ENCODE measurements around the gene AMPD1.

Gene AMPD1

GRCh38 chr1:114695430-114696058 lies at the start of gene AMPD1:
Gene AMPD1 (minus strand): TSS chr1:114695546. CDS start chr1:114695471, 75 bp downstream.
- no peak for DNase-seq (ENCODE audit: insufficient read length, low spot score)
- FAIRE-seq = no peak

GRCh38 chr1:114741963-114742746 lies 46.8 kb upstream of the AMPD1 start:
- DNase-seq (ENCODE audit: insufficient read length, low spot score) = no peak

GRCh38 chr1:114740331-114740730 lies 45.0 kb upstream of the AMPD1 start:
- FAIRE-seq (no peak), DNase-seq (ENCODE audit: insufficient read length, low spot score) (no peak)

More at GRCh38 chr1:114741963-114742746, 46.8 kb upstream of the AMPD1 start:
- FAIRE-seq = no peak

DNA sequence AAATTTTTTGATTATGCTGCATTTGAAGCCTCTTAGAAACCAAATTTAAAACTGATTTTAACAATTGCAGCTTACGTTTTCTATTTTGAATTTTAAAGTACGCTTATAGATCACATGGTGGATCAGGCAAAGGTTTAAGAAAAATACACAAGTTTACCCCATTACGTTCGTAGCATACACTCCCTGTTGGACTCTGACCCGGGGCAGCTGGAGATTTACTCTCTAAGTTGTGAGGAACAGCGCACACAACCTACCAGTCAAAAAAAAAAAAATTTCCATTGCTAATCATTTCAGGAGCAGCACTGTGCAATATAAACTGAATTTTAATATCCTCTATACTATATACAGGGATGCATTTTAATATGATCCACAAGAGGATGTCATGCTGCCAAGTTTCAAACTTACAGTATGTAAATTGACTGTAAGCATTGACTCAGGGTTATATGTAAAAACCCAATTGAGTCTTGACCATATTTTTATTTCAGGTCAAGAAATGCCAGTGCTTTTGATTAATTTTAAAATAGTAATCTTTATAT lies 42.0 kb upstream of the AMPD1 start:
- FAIRE-seq (no peak), DNase-seq (ENCODE audit: insufficient read length, low spot score) (no peak)

GRCh38 chr1:114735479-114735878 lies 40.1 kb upstream of the AMPD1 start:
- no peak for DNase-seq (ENCODE audit: insufficient read length, low spot score)
- FAIRE-seq = no peak

DNA sequence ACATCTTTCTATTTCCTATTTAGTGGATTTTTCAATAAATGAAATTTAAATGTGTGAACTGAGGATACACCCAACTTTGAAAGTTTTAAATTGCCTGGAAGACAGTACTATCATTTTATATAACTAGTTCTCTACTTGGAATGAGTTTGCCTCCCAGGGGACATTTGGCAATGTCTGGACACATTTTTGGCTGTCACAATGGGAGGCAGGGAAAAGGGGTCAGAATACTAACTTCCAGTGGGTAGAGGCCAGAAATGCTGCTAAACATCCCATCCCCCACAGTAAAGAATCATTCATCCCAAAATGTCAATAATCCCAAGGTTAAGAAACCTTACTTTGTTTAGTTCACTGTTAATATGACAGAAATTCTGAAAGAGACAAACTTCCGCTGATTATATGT lies 34.4 kb upstream of the AMPD1 start:
- DNase-seq (ENCODE audit: insufficient read length, low spot score) (no peak), FAIRE-seq (no peak)

- DNase-seq (ENCODE audit: insufficient read length, low spot score) = no peak
- FAIRE-seq = no peak
These were observed 33.2 kb upstream of the AMPD1 start for GRCh38 chr1:114728553-114728952.

DNA sequence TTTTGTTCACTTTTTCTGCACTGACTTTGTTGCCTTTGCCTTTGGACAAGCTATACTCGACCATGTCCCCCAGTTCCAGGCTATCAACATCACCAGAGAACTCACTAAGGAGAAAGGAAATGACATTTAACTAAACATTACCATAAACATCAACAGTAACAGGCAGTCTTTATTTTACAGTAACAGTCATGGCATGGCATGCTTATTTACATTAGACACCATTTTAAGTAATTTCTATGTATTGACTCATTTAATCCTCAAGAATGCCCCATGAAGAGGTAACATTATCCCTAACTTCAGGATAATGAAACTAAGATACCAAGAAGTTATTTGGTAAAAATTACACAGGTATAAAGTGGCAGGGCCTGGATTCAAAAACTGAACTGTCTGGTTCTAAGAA lies 29.9 kb upstream of the AMPD1 start:
- DNase-seq (ENCODE audit: insufficient read length, low spot score) (no peak), FAIRE-seq (no peak)

GRCh38 chr1:114723915-114724314 lies 28.6 kb upstream of the AMPD1 start:
- DNase-seq (ENCODE audit: insufficient read length, low spot score) (no peak), FAIRE-seq (no peak)

DNA sequence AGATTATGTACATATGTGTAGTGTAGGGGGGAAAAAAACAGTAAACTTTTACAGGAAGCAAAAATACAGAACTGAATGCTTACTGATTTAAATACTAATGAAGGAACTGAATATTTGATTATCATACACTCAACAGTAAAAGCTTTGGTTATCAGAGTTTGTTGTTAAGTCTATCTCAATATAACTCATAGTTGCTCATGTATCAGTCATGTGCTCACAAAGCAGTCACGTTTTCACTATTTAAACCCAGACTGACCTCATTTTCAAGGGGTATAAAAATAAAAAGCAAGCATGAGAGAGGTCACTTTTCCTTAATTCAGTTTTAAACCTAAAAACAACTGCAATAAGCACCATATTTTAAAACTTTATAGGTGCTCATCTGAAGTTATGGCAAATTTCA lies 28.1 kb upstream of the AMPD1 start:
- no peak for FAIRE-seq
- DNase-seq (ENCODE audit: insufficient read length, low spot score) = no peak

- FAIRE-seq (no peak), DNase-seq (ENCODE audit: insufficient read length, low spot score) (no peak)
These were observed 25.1 kb upstream of the AMPD1 start for GRCh38 chr1:114720492-114720891.

- DNase-seq (ENCODE audit: insufficient read length, low spot score) = no peak
- FAIRE-seq = no peak
These were observed 24.1 kb upstream of the AMPD1 start for GRCh38 chr1:114719424-114719787.

GRCh38 chr1:114718661-114719423 lies 23.5 kb upstream of the AMPD1 start:
- FAIRE-seq = no peak
- no peak for DNase-seq (ENCODE audit: insufficient read length, low spot score)

DNA sequence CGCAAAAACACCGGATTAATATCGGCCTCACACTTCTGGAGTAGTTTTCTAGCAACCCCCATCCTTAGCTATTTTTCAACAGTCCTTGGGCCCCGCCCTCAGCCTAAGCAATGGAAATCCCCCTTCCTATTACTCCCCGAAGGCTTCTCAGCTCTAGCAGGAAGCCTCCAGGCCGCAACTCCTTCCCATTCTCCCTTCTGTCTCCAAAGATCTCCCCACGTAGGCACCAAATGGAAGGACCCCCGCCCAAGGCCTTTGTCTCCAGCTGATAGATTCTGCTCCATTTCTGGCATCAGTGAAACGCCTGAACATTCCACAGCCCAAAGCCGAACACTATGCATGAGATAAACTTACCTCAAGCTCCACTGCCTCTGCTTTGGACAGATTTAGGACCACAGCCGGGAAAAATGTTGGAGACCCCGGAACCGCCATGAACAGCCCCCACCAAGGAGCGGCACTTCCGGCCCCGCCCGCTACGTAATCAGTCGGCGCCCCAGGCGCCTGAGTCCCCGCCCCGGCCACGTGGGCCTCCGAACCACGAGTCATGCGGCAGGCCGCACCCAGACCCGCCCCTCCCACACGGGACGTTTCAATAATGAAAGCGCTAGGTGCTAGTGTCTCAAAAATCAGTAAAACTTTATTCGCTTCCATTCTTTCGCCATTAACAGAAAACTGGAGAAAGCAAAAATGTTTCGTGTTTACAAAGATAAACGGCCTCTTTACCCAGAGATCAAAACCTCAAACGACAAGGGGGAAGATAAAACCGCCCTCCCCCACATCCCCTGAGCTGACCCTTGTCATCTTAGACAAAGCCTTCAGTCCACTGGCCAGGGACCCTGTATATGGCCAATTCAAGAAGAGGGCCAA lies 21.2 kb upstream of the AMPD1 start, which contains the start of gene NRAS:
TSS of gene NRAS (minus strand) at position 468 of the 867 bp plus-strand sequence. CDS start 611 bp downstream, outside the sequence.
- DNase-seq (ENCODE audit: insufficient read length, low spot score) (peak; percentile 64), FAIRE-seq (no peak)

GRCh38 chr1:114715952-114716303 lies 20.6 kb upstream of the AMPD1 start:
- FAIRE-seq = no peak
- DNase-seq (ENCODE audit: insufficient read length, low spot score) = no peak

DNA sequence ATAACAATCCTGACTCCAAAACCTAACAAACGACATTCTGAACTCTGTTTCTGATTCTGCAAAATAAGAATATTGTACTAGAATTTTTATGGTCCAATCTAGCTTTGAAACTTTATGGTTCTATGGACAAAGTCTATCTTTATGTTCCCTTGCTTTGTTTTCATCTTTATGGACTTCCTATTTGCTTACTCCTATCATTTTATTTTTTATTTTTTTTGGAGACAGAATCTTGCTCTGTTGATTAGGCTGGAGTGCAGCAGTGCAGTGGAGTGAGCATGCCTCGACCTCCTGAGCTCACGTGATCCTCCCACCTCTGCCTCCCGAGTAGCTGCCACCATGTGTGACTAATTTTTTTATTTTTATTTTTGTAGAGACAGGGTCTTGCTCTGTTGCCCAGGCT lies 17.6 kb upstream of the AMPD1 start:
- FAIRE-seq (no peak), DNase-seq (ENCODE audit: insufficient read length, low spot score) (no peak)

DNA sequence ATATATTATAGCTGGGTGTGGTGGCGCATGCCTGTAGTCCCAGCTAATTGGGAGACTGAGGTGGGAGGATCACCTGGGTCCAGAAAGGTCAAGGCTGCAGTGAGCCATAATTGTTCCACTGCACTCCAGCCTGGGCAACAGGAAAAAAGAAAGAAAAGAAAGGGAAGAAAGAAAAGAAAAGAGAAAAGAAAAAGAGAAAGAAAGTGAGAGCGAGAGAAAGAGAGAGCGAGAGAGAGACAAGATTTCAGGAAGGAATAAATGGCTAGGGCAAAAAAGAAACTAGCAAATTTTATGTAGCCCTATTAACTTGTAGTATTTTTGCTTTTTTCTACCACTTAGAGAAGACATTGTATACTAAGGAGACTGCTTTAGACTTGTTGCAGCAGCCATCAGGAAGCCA lies 15.0 kb upstream of the AMPD1 start:
- DNase-seq (ENCODE audit: insufficient read length, low spot score) = no peak
- FAIRE-seq = no peak

DNA sequence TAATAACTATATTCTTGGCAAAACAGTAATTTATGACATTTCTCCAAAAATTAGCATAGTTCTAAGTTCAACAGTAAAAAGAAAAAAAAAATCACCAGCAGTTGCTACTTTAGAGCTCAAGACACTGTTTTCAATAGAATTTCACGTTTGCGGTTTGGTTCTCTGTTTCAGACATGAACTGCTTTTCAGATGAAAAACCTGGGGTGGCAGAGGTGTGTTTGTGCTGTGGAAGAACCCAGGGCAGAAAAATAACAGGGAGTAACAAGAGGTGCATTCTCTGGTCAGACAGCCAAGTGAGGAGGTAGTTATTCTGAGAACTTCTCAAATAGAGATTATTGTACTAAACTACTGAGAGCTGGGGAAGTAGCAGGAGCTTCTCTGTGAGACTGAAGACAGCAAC lies 12.3 kb upstream of the AMPD1 start:
- DNase-seq (ENCODE audit: insufficient read length, low spot score) = no peak
- no peak for FAIRE-seq

GRCh38 chr1:114703242-114703641 lies 7.9 kb upstream of the AMPD1 start:
- no peak for DNase-seq (ENCODE audit: insufficient read length, low spot score)

DNA sequence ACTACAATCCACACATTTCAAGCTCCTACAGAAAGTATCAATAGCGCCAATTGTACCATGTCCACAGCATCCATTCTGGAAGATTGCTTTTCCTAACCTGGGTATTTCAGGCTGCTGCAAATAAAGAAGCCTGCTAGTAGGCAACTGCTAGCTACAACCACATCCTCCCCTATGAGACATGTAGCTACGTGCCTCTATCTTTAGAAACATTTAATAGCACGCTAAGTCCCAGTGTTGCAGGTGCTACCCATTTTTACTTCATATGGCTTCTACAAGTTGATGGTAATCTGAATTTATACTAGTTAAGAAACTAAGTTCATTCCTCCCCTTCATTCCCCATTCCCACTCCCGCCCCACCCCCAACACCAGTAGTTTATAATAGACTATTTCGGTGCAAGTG lies 7.4 kb upstream of the AMPD1 start:
- DNase-seq (ENCODE audit: insufficient read length, low spot score) (no peak), FAIRE-seq (no peak)

More at GRCh38 chr1:114703242-114703641, 7.9 kb upstream of the AMPD1 start:
- no peak for FAIRE-seq
